MM.1S (cell line): ENCODE measurements around the gene CHPF.
A peak's percentile ranks its signal among the peaks of the same experiment; 100 is the strongest.

Source experiments
- DNase-seq: peaks from one replicate; pipeline ENCODE4 v3.0.0-alpha.2; 2015
- H2AFZ ChIP-seq: fragments of 300-600 bp; sonication (generic); 2 replicates; pipeline ENCODE4 v1.6.0; 2016; ENCODE audit warnings: antibody characterized with exemption, low read length
- H3F3A ChIP-seq: fragments of 300-600 bp; sonication (generic); 2 replicates; pipeline ENCODE4 v1.6.1; 2016; ENCODE audit warnings: mild to moderate bottlenecking, antibody characterized with exemption, low read length, moderate library complexity, mixed read lengths; ENCODE audit not compliant: insufficient read depth
- H3K27ac ChIP-seq: fragments of 300-600 bp; sonication (generic); 2 replicates; pipeline ENCODE4 v1.5.1; 2016; ENCODE audit warnings: mild to moderate bottlenecking, low read length
- H3K27me3 ChIP-seq: fragments of 300-600 bp; sonication (generic); replicated peaks from 2 replicates; pipeline ENCODE4 v1.6.0; 2016; ENCODE audit warnings: low read length; ENCODE audit not compliant: insufficient read depth
- H3K36me3 ChIP-seq: fragments of 300-600 bp; sonication (generic); replicated peaks from 2 replicates; pipeline ENCODE4 v1.6.1; 2016; ENCODE audit warnings: mild to moderate bottlenecking, low read length, mixed read lengths; ENCODE audit not compliant: insufficient read depth
- H3K4me1 ChIP-seq: fragments of 300-600 bp; sonication (generic); 2 replicates; pipeline ENCODE4 v1.6.1; 2016; ENCODE audit warnings: low read length, mixed read lengths
- H3K4me2 ChIP-seq: fragments of 300-600 bp; sonication (generic); 2 replicates; pipeline ENCODE4 v1.6.0; 2016; ENCODE audit warnings: low read depth, low read length
- H3K4me3 ChIP-seq: fragments of 300-600 bp; sonication (generic); 2 replicates; pipeline ENCODE4 v1.5.1; 2016; ENCODE audit warnings: low read length, mixed read lengths
- H3K79me2 ChIP-seq: fragments of 300-600 bp; sonication (generic); 2 replicates; pipeline ENCODE4 v1.6.1; 2016; ENCODE audit warnings: mixed run types, low read length, mixed read lengths
- H3K9ac ChIP-seq: fragments of 300-600 bp; sonication (generic); 2 replicates; pipeline ENCODE4 v1.6.1; 2016; ENCODE audit warnings: low read length, mixed read lengths
- H3K9me2 ChIP-seq: fragments of 300-600 bp; sonication (generic); replicated peaks from 2 replicates; pipeline ENCODE4 v1.6.1; 2016; ENCODE audit warnings: mild to moderate bottlenecking, low read length, mixed read lengths; ENCODE audit not compliant: insufficient read depth
- H3K9me3 ChIP-seq: fragments of 300-600 bp; sonication (generic); replicated peaks from 2 replicates; pipeline ENCODE4 v1.6.1; 2016; ENCODE audit warnings: mild to moderate bottlenecking, low read length, mixed read lengths; ENCODE audit not compliant: insufficient read depth
- H4K20me1 ChIP-seq: fragments of 300-600 bp; sonication (generic); 2 replicates; pipeline ENCODE4 v1.6.1; 2016; ENCODE audit warnings: mild to moderate bottlenecking, low read length, moderate library complexity, mixed read lengths; ENCODE audit not compliant: insufficient read depth
- EZH2 ChIP-seq: fragments of 300-600 bp; sonication (generic); optimal IDR thresholded peaks from 2 replicates; pipeline ENCODE3; 2017; ENCODE audit warnings: low read depth, mild to moderate bottlenecking, antibody characterized with exemption, low read length, mixed read lengths
- EZH2phosphoT487 ChIP-seq: fragments of 300-600 bp; sonication (generic); IDR thresholded peaks from 2 replicates; pipeline ENCODE4 v1.6.1; 2018; ENCODE audit warnings: antibody characterized with exemption, low read length
- TF ChIP-seq, protein P1 (sequence below): fragments of 300-600 bp; sonication (generic); IDR thresholded peaks from 2 replicates; pipeline ENCODE4 v1.5.1; 2016; ENCODE audit warnings: antibody characterized with exemption, low read length, mixed read lengths

Gene CHPF

GRCh38 chr2:219553463-219553963 is 9.9 kb upstream of the CHPF start:
- H3K27me3 ChIP-seq: peaks cover 51% of the 10 kb centered on the region
- no peaks in the 10 kb centered on the region for H4K20me1 ChIP-seq
- no peak for TF ChIP-seq EZH2
- TF ChIP-seq EZH2phosphoT487: no peak
- TF ChIP-seq, protein P1, sequence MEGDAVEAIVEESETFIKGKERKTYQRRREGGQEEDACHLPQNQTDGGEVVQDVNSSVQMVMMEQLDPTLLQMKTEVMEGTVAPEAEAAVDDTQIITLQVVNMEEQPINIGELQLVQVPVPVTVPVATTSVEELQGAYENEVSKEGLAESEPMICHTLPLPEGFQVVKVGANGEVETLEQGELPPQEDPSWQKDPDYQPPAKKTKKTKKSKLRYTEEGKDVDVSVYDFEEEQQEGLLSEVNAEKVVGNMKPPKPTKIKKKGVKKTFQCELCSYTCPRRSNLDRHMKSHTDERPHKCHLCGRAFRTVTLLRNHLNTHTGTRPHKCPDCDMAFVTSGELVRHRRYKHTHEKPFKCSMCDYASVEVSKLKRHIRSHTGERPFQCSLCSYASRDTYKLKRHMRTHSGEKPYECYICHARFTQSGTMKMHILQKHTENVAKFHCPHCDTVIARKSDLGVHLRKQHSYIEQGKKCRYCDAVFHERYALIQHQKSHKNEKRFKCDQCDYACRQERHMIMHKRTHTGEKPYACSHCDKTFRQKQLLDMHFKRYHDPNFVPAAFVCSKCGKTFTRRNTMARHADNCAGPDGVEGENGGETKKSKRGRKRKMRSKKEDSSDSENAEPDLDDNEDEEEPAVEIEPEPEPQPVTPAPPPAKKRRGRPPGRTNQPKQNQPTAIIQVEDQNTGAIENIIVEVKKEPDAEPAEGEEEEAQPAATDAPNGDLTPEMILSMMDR: no peak
- H3K4me3 ChIP-seq: no peak overlapping the region
- H2AFZ ChIP-seq: no peak overlapping the region
- H3K9me3 ChIP-seq: no peaks in the 10 kb centered on the region
- H3K9me2 ChIP-seq: no peaks in the 10 kb centered on the region
- no peak overlapping the region for H3K4me2 ChIP-seq
- no peaks in the 10 kb centered on the region for H3K36me3 ChIP-seq
- H3K9ac ChIP-seq: no peak overlapping the region
- no peaks in the 10 kb centered on the region for H3F3A ChIP-seq
- H3K79me2 ChIP-seq: no peaks in the 10 kb centered on the region
- no peaks in the 10 kb centered on the region for H3K4me1 ChIP-seq
- DNase-seq: no peak
- H3K27ac ChIP-seq: no peak overlapping the region

- no peaks in the 10 kb centered on the region for H3K9me2 ChIP-seq
- H2AFZ ChIP-seq: no peak overlapping the region
- H3K9me3 ChIP-seq: no peaks in the 10 kb centered on the region
- DNase-seq: no peak
- H3K27me3 ChIP-seq: peaks cover 47% of the 10 kb centered on the region
- no peaks in the 10 kb centered on the region for H3K4me1 ChIP-seq
- no peak overlapping the region for H3K4me3 ChIP-seq
- H3K4me2 ChIP-seq: no peak overlapping the region
- H4K20me1 ChIP-seq: no peaks in the 10 kb centered on the region
- no peaks in the 10 kb centered on the region for H3K79me2 ChIP-seq
- H3K27ac ChIP-seq: no peak overlapping the region
- no peaks in the 10 kb centered on the region for H3F3A ChIP-seq
- no peaks in the 10 kb centered on the region for H3K36me3 ChIP-seq
- H3K9ac ChIP-seq: no peak overlapping the region
- TF ChIP-seq EZH2 (no peak), EZH2phosphoT487 (no peak)
- TF ChIP-seq, protein P1: no peak
Observed at GRCh38 chr2:219553168-219553417, 9.5 kb upstream of the CHPF start.

DNA sequence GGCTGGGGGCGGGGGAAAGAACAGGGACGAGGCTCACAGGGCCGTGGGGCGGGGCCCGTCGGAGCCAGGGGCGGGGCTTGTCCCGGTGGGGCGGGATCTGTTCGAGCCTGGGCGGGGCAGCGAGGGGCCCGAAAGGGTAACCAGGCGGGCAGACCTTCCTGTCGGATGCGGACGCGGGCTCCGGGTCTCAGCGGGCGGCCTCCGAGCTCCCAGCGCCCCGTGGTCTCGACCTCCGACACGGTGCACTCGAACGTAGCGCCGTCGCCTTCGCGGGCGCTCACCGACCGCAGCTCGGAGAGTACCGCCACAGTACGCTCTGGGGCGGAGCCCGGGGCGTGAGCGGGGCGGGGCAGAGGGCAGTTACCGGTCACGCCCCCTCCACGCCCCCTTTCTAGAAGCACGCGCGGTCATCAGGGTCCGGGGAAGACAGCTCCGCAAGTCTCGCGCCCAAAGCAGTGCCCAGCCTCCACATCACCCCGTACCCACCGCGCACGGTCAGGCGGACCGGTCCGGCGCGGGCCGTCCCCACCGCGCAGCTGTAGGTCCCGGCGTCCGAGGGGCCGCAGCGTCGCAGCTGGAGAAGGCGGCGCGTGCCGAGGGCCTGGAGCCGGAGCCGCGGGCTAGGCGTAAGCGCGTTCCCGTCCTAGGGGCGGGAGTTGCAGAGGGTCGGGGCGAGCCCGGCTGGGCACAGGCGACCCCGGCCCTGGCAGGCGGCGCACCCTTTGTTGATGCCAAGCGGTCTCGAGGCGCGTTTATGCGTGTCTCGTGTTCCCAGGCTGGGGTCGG is 9.0 kb upstream of the CHPF start:
- H2AFZ ChIP-seq: peak overlapping the region; percentile 58
- peak; percentile 44 for DNase-seq
- H3K4me2 ChIP-seq: peak overlapping the region; percentile 75
- H3K27me3 ChIP-seq: peaks cover 42% of the 10 kb centered on the region
- TF ChIP-seq, protein P1: no peak
- TF ChIP-seq EZH2phosphoT487: no peak
- TF ChIP-seq EZH2: no peak
- no peak overlapping the region for H3K27ac ChIP-seq
- no peak overlapping the region for H3K9ac ChIP-seq
- H4K20me1 ChIP-seq: no peaks in the 10 kb centered on the region
- H3K36me3 ChIP-seq: no peaks in the 10 kb centered on the region
- H3K79me2 ChIP-seq: no peaks in the 10 kb centered on the region
- no peaks in the 10 kb centered on the region for H3K9me3 ChIP-seq
- H3K4me3 ChIP-seq: peak overlapping the region; percentile 60
- no peaks in the 10 kb centered on the region for H3K4me1 ChIP-seq
- H3K9me2 ChIP-seq: no peaks in the 10 kb centered on the region
- no peaks in the 10 kb centered on the region for H3F3A ChIP-seq
